HS-5 (cell line): ENCODE results near the gene CDCA4.

Source experiments
- DNase-seq: peaks from one replicate; pipeline ENCODE4 v3.0.0-alpha.2; 2012; ENCODE audit warnings: low read depth

Gene CDCA4

GRCh38 chr14:104975481-104976197 lies 45.2 kb downstream of the CDCA4 start:
- no peak for DNase-seq

- DNase-seq: no peak
Measured at GRCh38 chr14:104974665-104975390, 46.1 kb downstream of the CDCA4 start.

- DNase-seq: no peak
Measured at GRCh38 chr14:104974146-104974541, 46.7 kb downstream of the CDCA4 start.

GRCh38 chr14:104973385-104974145 lies 47.3 kb downstream of the CDCA4 start:
- DNase-seq: peak; percentile 88

GRCh38 chr14:104973135-104973384 lies 47.8 kb downstream of the CDCA4 start:
- no peak for DNase-seq

GRCh38 chr14:104972301-104973134 lies 48.4 kb downstream of the CDCA4 start:
- DNase-seq: no peak

- no peak for DNase-seq
Measured at GRCh38 chr14:104971447-104972240, 49.2 kb downstream of the CDCA4 start.

- peak; percentile 68 for DNase-seq
Measured at GRCh38 chr14:104970231-104971068, 50.4 kb downstream of the CDCA4 start.

- DNase-seq: no peak
Measured at GRCh38 chr14:104969741-104970230, 51.1 kb downstream of the CDCA4 start.

- no peak for DNase-seq
Measured at GRCh38 chr14:104968541-104969401, 52.1 kb downstream of the CDCA4 start.

GRCh38 chr14:104968153-104968527 lies 52.7 kb downstream of the CDCA4 start:
- no peak for DNase-seq

GRCh38 chr14:104967386-104968152 lies 53.3 kb downstream of the CDCA4 start:
- no peak for DNase-seq

GRCh38 chr14:104966981-104967385 lies 53.9 kb downstream of the CDCA4 start:
- DNase-seq: no peak

GRCh38 chr14:104966261-104966865 lies 54.5 kb downstream of the CDCA4 start:
- DNase-seq: no peak

GRCh38 chr14:104965561-104966231 lies 55.2 kb downstream of the CDCA4 start:
- no peak for DNase-seq

- DNase-seq: no peak
Measured at GRCh38 chr14:104964546-104964945, 56.3 kb downstream of the CDCA4 start.
